ENCODE data around the gene RNF152.

DNA sequence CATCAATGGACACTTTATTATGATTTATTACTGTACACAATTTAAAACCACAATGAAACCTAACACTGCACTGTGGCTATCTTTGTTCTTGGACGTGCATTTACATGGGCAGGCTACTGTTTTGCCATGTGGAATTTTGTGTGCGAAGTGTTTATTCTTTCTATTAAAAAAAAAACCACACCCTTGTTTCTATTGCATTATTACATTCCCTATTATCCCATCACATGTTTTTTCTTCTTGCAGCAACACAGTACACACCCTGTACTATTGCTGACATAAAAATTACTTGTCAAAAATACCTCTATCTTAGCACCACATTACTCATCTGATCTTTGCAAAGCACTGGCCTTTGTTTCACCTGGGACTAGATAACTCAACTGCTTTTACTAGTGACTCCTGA lies 1.5 kb downstream of the RNF152 start:
- no peak for TF ChIP-seq POLR2A (IDR thresholded peaks at IDR 0.05)
- TF ChIP-seq, protein P1, sequence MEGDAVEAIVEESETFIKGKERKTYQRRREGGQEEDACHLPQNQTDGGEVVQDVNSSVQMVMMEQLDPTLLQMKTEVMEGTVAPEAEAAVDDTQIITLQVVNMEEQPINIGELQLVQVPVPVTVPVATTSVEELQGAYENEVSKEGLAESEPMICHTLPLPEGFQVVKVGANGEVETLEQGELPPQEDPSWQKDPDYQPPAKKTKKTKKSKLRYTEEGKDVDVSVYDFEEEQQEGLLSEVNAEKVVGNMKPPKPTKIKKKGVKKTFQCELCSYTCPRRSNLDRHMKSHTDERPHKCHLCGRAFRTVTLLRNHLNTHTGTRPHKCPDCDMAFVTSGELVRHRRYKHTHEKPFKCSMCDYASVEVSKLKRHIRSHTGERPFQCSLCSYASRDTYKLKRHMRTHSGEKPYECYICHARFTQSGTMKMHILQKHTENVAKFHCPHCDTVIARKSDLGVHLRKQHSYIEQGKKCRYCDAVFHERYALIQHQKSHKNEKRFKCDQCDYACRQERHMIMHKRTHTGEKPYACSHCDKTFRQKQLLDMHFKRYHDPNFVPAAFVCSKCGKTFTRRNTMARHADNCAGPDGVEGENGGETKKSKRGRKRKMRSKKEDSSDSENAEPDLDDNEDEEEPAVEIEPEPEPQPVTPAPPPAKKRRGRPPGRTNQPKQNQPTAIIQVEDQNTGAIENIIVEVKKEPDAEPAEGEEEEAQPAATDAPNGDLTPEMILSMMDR (IDR thresholded peaks at IDR 0.05): no peak

Measured in thyroid gland (tissue), 4 donors.